H7 (cell line): Measurements from ENCODE around the gene ZNF37A. TPM values are rescaled to one million over a fixed set of nuclear protein-coding genes. Genes with fewer than 3 reads are reported as not detected.

Experiments
- total RNA-seq: library from RNA; depleted of rRNA; stranded (reverse); fragments of >200 nt; shearing (Covaris generic); gene quantifications from 2 replicates; pipeline ENCODE4 v1.2.3, GENCODE V29; 2014; rRNA removed

Gene ZNF37A
- total RNA-seq, 1 experiment from 2014 or later, result 1.1 TPM

Other genes with a start within 250 kb of the ZNF37A start
- not detected in 2 replicates for gene ZNF248, start 236.7 kb upstream of the ZNF37A start, total RNA-seq
- gene ZNF25, start 117.7 kb upstream of the ZNF37A start, total RNA-seq, result 0.62 and 1.2 TPM in 2 replicates
- 9.8 and 18.0 TPM in 2 replicates for gene ZNF33A, start 83.7 kb upstream of the ZNF37A start, total RNA-seq